ENCODE results near the gene PGGT1B.
"Not testable (repeated sequence)": the region's sequence is repeated elsewhere in the genome, so short reads cannot be mapped to it uniquely, and the experiment has no call there.

PGGT1B gene

GRCh38 chr5:115257981-115258380, 4.7 kb downstream of the PGGT1B start:
- DNase-seq = no peak

- not testable (repeated sequence) for DNase-seq
Measured at GRCh38 chr5:115249379-115249778, 13.3 kb downstream of the PGGT1B start.

GRCh38 chr5:115246361-115246991, 16.2 kb downstream of the PGGT1B start:
- DNase-seq = peak in 2 of 5 experiments; percentile 8 to 41

- peak in 1 of 5 experiments; percentile 42 for DNase-seq
Measured at GRCh38 chr5:115243412-115243811, 19.3 kb downstream of the PGGT1B start.

- no peak for DNase-seq
Measured at GRCh38 chr5:115241881-115242642, 20.6 kb downstream of the PGGT1B start.

- no peak for DNase-seq
Measured at GRCh38 chr5:115237066-115237465, 25.6 kb downstream of the PGGT1B start.

- DNase-seq = no peak
Measured at GRCh38 chr5:115236599-115236998, 26.1 kb downstream of the PGGT1B start.

- DNase-seq = peak in 1 of 5 experiments; percentile 12
Measured at GRCh38 chr5:115231598-115231997, 31.1 kb downstream of the PGGT1B start.

GRCh38 chr5:115229606-115230005, 33.1 kb downstream of the PGGT1B start:
- no peak for DNase-seq

- no peak for DNase-seq
Measured at GRCh38 chr5:115227281-115227680, 35.4 kb downstream of the PGGT1B start.

GRCh38 chr5:115214541-115214940, 48.1 kb downstream of the PGGT1B start:
- no peak for DNase-seq

- DNase-seq = peak in 3 of 5 experiments; percentile 17 to 97 (median 26)
Measured at GRCh38 chr5:115209279-115209678, 53.4 kb downstream of the PGGT1B start.

GRCh38 chr5:115202952-115203351, 59.7 kb downstream of the PGGT1B start:
- DNase-seq = no peak

GRCh38 chr5:115196161-115196560, 66.5 kb downstream of the PGGT1B start:
- no peak for DNase-seq

GRCh38 chr5:115194676-115195075, 68.0 kb downstream of the PGGT1B start:
- no peak for DNase-seq

GRCh38 chr5:115193295-115193694, 69.4 kb downstream of the PGGT1B start:
- DNase-seq = no peak

GRCh38 chr5:115192098-115192497, 70.6 kb downstream of the PGGT1B start:
- no peak for DNase-seq

GRCh38 chr5:115191474-115192031, 71.1 kb downstream of the PGGT1B start:
- no peak for DNase-seq

GRCh38 chr5:115190388-115190787, 72.3 kb downstream of the PGGT1B start:
- no peak for DNase-seq

- no peak for DNase-seq
Measured at GRCh38 chr5:115189866-115190265, 72.8 kb downstream of the PGGT1B start.

GRCh38 chr5:115186794-115187193, 75.9 kb downstream of the PGGT1B start:
- no peak for DNase-seq

GRCh38 chr5:115184770-115185169, 77.9 kb downstream of the PGGT1B start:
- no peak for DNase-seq

GRCh38 chr5:115181757-115182156, 80.9 kb downstream of the PGGT1B start:
- peak in 1 of 5 experiments; percentile 40 for DNase-seq

GRCh38 chr5:115180165-115180709, 82.4 kb downstream of the PGGT1B start:
- DNase-seq = peak in 2 of 5 experiments; percentile 24 to 41

All from T-helper 2 cell (primary cell).